SK-N-SH (cell line): ENCODE data around the gene NFKBIE.

Experiments
- CTCF ChIP-seq: fragments of 200-600 bp; sonication (generic); IDR thresholded peaks from 2 replicates; pipeline ENCODE4 v1.6.1; 2017; ENCODE audit warnings: antibody characterized with exemption, mild to moderate bottlenecking, moderate library complexity
- RAD21 ChIP-seq: IDR thresholded peaks from 2 replicates; pipeline ENCODE4 v1.6.1; 2012; ENCODE audit warnings: mild to moderate bottlenecking, low read length
- SMC3 ChIP-seq: IDR thresholded peaks from 2 replicates; pipeline ENCODE4 v1.6.1; 2012; ENCODE audit warnings: low read depth, low read length, improper control_type of control experiment
- YY1 ChIP-seq: IDR thresholded peaks from 2 replicates; pipeline ENCODE4 v1.4.0; 2012; ENCODE audit warnings: low read depth, mild to moderate bottlenecking

- TF ChIP-seq SMC3 (no peak), CTCF (no peak), RAD21 (no peak), YY1 (no peak)
Observed at GRCh38 chr6:44237021-44237812, 28.1 kb downstream of the NFKBIE start.
